DOHH2 (cell line): ENCODE results near the gene SELENOW.

Experiments used
- H3F3A ChIP-seq: fragments of 200-600 bp; sonication (generic), shearing (Covaris generic); 2 replicates; pipeline ENCODE4 v1.6.0; 2016; ENCODE audit warnings: antibody characterized with exemption, mild to moderate bottlenecking; ENCODE audit not compliant: control insufficient read depth, insufficient read depth
- H3K27ac ChIP-seq: fragments of 200-600 bp; sonication (generic); 2 replicates; pipeline ENCODE4 v1.5.1; 2014; ENCODE audit warnings: low read depth, mild to moderate bottlenecking, low read length, moderate library complexity
- H3K27me3 ChIP-seq: fragments of 200-600 bp; sonication (generic); 2 replicates; pipeline ENCODE4 v1.6.1; 2014; ENCODE audit warnings: mild to moderate bottlenecking, low read length, mixed read lengths; ENCODE audit not compliant: control insufficient read depth
- H3K36me3 ChIP-seq: fragments of 200-600 bp; sonication (generic); 2 replicates; pipeline ENCODE4 v1.6.1; 2014; ENCODE audit warnings: mild to moderate bottlenecking, low read length, moderate library complexity, mixed read lengths; ENCODE audit not compliant: control insufficient read depth
- H3K4me1 ChIP-seq: fragments of 200-600 bp; sonication (generic); 2 replicates; pipeline ENCODE4 v1.6.1; 2014; ENCODE audit warnings: mild to moderate bottlenecking, low read length, mixed read lengths; ENCODE audit not compliant: control insufficient read depth
- H3K4me2 ChIP-seq: fragments of 200-600 bp; sonication (generic); 2 replicates; pipeline ENCODE4 v1.6.0; 2014; ENCODE audit warnings: mild to moderate bottlenecking, low read length, moderate library complexity
- H3K4me3 ChIP-seq: fragments of 200-600 bp; sonication (generic); 2 replicates; pipeline ENCODE4 v1.5.1; 2014; ENCODE audit warnings: mild to moderate bottlenecking, low read length, mixed read lengths
- H3K79me2 ChIP-seq: fragments of 200-600 bp; sonication (generic); 2 replicates; pipeline ENCODE4 v1.6.1; 2014; ENCODE audit warnings: mild to moderate bottlenecking, low read length, mixed read lengths; ENCODE audit not compliant: control insufficient read depth
- H3K9me2 ChIP-seq: fragments of 200-600 bp; sonication (generic); replicated peaks from 2 replicates; pipeline ENCODE4 v1.6.1; 2014; ENCODE audit warnings: mild to moderate bottlenecking, low read length, mixed read lengths; ENCODE audit not compliant: control insufficient read depth
- H3K9me3 ChIP-seq: fragments of 200-600 bp; sonication (generic); 2 replicates; pipeline ENCODE4 v1.6.1; 2014; ENCODE audit warnings: antibody characterized with exemption, low read length, mixed read lengths; ENCODE audit not compliant: control insufficient read depth, insufficient read depth
- H4K20me1 ChIP-seq: fragments of 200-600 bp; sonication (generic); 2 replicates; pipeline ENCODE4 v1.6.0; 2014; ENCODE audit warnings: low read depth, mild to moderate bottlenecking, antibody characterized with exemption, low read length, moderate library complexity; ENCODE audit not compliant: control insufficient read depth, insufficient read depth
- EZH2phosphoT487 ChIP-seq: fragments of 200-600 bp; sonication (generic); IDR thresholded peaks from 2 replicates; pipeline ENCODE4 v1.6.1; 2017; ENCODE audit warnings: borderline replicate concordance, mild to moderate bottlenecking, antibody characterized with exemption, low read length, moderate library complexity, mixed read lengths
- TF ChIP-seq, protein P1 (sequence below): fragments of 200-600 bp; sonication (generic); IDR thresholded peaks from one replicate; pipeline ENCODE4 v1.5.1; 2014; ENCODE audit warnings: antibody characterized with exemption, mild to moderate bottlenecking, low read depth, low read length; ENCODE audit not compliant: poor library complexity, severe bottlenecking

The SELENOW gene

DNA sequence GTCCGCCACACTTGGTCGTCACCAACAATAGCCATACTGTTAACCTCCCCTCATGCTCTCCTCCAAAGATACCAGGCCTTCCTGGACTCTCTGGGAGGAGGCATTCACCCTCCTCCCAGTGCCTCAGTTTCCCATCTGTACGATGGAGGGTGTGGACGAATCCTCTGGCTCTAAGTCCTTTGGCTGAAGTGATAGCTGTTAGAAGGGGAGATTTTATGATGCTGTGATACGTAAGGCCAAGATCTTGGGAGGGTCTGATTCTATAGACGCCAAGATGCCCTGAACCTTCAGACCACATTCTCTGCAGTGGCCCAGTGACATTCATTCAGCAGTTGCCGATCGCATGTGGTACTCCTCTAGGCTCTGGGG, 48.0 kb upstream of the SELENOW start:
- Histone ChIP-seq H3K4me1 (peaks cover 8% of the 10 kb centered on the region; the same call in 1 of the 2 replicates), H3K36me3 (no peaks in the 10 kb centered on the region), H3K9me2 (no peaks in the 10 kb centered on the region), H3K4me2 (no peak overlapping the region), H3K27ac (no peak overlapping the region), H4K20me1 (no peaks in the 10 kb centered on the region), H3F3A (no peaks in the 10 kb centered on the region), H3K79me2 (no peaks in the 10 kb centered on the region), H3K27me3 (peaks cover 6% of the 10 kb centered on the region; the same call in 1 of the 2 replicates), H3K4me3 (no peak overlapping the region), H3K9me3 (no peaks in the 10 kb centered on the region)
- TF ChIP-seq, protein P1, sequence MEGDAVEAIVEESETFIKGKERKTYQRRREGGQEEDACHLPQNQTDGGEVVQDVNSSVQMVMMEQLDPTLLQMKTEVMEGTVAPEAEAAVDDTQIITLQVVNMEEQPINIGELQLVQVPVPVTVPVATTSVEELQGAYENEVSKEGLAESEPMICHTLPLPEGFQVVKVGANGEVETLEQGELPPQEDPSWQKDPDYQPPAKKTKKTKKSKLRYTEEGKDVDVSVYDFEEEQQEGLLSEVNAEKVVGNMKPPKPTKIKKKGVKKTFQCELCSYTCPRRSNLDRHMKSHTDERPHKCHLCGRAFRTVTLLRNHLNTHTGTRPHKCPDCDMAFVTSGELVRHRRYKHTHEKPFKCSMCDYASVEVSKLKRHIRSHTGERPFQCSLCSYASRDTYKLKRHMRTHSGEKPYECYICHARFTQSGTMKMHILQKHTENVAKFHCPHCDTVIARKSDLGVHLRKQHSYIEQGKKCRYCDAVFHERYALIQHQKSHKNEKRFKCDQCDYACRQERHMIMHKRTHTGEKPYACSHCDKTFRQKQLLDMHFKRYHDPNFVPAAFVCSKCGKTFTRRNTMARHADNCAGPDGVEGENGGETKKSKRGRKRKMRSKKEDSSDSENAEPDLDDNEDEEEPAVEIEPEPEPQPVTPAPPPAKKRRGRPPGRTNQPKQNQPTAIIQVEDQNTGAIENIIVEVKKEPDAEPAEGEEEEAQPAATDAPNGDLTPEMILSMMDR, result no peak
- no peak for TF ChIP-seq EZH2phosphoT487

DNA sequence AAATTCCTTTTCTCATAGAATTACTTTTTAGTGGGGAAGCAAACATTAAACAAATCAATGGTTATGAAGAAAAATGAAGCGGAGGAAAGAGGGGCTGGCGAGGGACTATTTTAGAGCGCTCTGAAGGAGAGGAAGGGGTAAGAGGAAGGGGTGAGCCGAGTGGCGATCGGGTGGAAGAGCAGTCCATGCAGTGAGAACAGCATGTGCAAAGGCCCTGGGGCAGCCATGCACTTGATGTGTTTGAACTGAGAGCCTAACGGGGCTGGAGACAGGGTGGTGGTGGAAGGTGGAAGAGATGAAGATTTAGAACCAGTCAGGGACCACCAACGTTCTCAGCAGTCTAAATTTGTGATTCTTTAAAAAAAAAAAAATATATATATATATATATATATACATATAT, 47.6 kb upstream of the SELENOW start:
- no peak for TF ChIP-seq EZH2phosphoT487
- TF ChIP-seq, protein P1, result no peak
- H3K27me3 ChIP-seq, result peaks cover 6% of the 10 kb centered on the region; the same call in 1 of the 2 replicates
- H3K27ac ChIP-seq, result no peak overlapping the region
- no peak overlapping the region for H3K4me3 ChIP-seq
- no peaks in the 10 kb centered on the region for H3K36me3 ChIP-seq
- H3K9me3 ChIP-seq, result no peaks in the 10 kb centered on the region
- no peaks in the 10 kb centered on the region for H4K20me1 ChIP-seq
- no peaks in the 10 kb centered on the region for H3K79me2 ChIP-seq
- no peak overlapping the region for H3K4me2 ChIP-seq
- H3F3A ChIP-seq, result no peaks in the 10 kb centered on the region
- H3K9me2 ChIP-seq, result no peaks in the 10 kb centered on the region
- H3K4me1 ChIP-seq, result peaks cover 8% of the 10 kb centered on the region; the same call in 1 of the 2 replicates

DNA sequence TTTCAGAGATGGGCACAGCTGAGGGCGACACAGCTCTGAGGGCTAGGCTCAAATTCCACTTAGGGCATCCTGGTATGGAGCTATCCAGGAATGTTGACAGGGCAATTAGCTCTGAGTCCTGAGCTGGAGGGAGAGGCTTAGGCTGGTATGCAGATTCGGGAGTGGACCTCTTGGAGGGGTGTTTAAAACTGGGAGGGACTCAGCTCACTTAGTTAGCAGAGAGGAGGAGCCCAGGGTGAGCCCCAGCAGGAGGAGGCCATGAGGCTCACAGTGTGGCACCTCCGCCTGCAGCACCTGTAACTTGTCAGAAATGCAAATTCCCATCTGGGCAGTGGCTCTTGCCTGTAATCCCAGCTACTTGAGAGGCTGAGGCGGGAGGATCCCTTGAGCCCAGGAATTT, 43.4 kb upstream of the SELENOW start:
- Histone ChIP-seq H3K27ac (no peak overlapping the region), H3K9me2 (no peaks in the 10 kb centered on the region)
- TF ChIP-seq, protein P1, result no peak
- TF ChIP-seq EZH2phosphoT487, result no peak

More for the DNA sequence above, 43.4 kb upstream of the SELENOW start:
- H3K36me3 ChIP-seq, result no peaks in the 10 kb centered on the region
- H3K79me2 ChIP-seq, result no peaks in the 10 kb centered on the region
- no peaks in the 10 kb centered on the region for H3K9me3 ChIP-seq
- H3K4me3 ChIP-seq, result no peak overlapping the region
- H3F3A ChIP-seq, result 0 out of 2 replicates have a peak, but pooled peaks cover 3% of the 10 kb centered on the region
- peaks cover 7% of the 10 kb centered on the region for H3K4me1 ChIP-seq
- H3K4me2 ChIP-seq, result no peak overlapping the region
- no peaks in the 10 kb centered on the region for H3K27me3 ChIP-seq
- H4K20me1 ChIP-seq, result no peaks in the 10 kb centered on the region
